ENCODE data around the gene SNCG.
"Not testable (repeated sequence)": the region's sequence is repeated elsewhere in the genome, so short reads cannot be mapped to it uniquely, and the experiment has no call there.

The SNCG gene

GRCh38 chr10:86974484-86974883 lies 16.1 kb downstream of the SNCG start:
- no peak for DNase-seq (ENCODE audit: low read depth in 1 of 2, low spot score in 1 of 2)

- no peak for DNase-seq (ENCODE audit: low read depth in 1 of 2, low spot score in 1 of 2)
Measured at GRCh38 chr10:86976362-86977056, 18.1 kb downstream of the SNCG start.

GRCh38 chr10:86978457-86978856 lies 20.1 kb downstream of the SNCG start:
- not testable (repeated sequence) for DNase-seq (ENCODE audit: low read depth in 1 of 2, low spot score in 1 of 2)

GRCh38 chr10:86979296-86979818 lies 21.0 kb downstream of the SNCG start:
- no peak for DNase-seq (ENCODE audit: low read depth in 1 of 2, low spot score in 1 of 2)

- no peak for DNase-seq (ENCODE audit: low read depth in 1 of 2, low spot score in 1 of 2)
Measured at GRCh38 chr10:86979977-86980448, 21.6 kb downstream of the SNCG start.

DNA sequence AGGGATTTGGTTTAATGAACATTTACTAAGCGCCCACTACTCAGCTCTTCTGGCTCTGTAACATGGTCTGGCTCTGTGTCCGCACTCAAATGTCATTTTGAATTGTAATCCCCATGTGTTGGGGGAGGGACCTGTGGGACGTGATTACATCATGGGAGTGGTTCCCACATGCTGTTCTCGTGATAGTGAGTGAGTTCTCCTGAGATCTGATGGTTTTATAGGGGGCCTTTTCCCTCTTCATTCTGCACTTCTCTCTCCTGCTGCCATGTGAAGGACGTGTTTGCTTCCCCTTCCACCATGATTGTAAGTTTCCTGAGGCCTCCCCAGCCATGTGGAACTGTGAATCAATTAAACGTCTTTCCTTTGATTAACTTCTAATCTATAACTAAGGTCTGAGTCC lies 22.6 kb downstream of the SNCG start:
- not testable (repeated sequence) for DNase-seq (ENCODE audit: low read depth in 1 of 2, low spot score in 1 of 2)

GRCh38 chr10:86981716-86982115 lies 23.3 kb downstream of the SNCG start:
- no peak for DNase-seq (ENCODE audit: low read depth in 1 of 2, low spot score in 1 of 2)

DNA sequence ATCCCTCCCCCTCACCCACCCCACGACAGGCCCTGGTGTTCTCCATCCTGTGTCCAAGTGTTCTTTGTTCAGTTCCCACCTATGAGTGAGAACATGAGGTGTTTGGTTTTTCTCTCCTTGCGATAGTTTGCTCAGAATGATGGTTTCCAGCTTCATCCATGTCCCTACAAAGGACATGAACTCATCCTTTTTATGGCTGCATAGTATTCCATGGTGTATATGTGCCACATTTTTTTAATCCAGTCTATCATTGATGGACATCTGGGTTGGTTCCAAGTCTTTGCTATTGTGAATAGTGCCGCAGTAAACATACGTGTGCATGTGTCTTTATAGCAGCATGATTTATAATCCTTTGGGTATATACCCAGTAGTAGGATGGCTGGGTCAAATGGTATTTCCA lies 26.1 kb downstream of the SNCG start:
- DNase-seq (ENCODE audit: low read depth in 1 of 2, low spot score in 1 of 2), result not testable (repeated sequence)

DNA sequence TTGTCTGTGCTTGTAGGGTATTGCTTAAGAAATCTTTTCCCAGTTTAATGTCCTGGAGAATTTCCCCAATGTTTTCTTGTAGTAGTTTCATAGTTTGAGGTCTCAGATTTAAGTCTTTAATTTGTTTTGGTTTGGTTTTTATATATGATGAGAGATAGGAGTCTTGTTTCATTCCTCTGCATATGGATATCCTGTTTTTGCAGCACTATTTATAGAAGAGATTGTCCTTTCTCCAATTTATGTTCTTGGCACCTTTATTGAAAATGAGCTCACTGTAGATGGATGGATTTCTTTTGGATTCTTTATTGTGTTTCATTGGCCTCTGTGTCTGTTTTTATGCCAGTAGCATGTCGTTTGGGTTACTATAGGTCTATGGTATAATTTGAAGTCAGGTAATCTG lies 30.1 kb downstream of the SNCG start:
- DNase-seq (ENCODE audit: low read depth in 1 of 2, low spot score in 1 of 2), result no peak

DNA sequence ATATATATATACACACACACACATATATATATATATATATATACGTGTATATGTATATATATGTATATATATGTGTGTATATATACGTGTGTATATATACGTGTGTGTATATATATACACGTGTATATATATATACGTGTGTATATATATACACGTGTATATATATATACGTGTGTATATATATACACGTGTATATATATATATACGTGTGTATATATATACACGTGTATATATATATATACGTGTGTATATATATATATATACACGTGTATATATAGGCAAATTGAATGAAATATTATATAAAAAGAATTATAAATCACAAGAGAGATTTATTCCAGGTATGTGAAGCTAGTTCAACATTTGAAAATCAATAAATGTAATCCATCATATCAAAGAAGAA lies 33.0 kb downstream of the SNCG start:
- DNase-seq (ENCODE audit: low read depth in 1 of 2, low spot score in 1 of 2), result not testable (repeated sequence)

- no peak for DNase-seq (ENCODE audit: low read depth in 1 of 2, low spot score in 1 of 2)
Measured at GRCh38 chr10:86992456-86992855, 34.1 kb downstream of the SNCG start.

DNA sequence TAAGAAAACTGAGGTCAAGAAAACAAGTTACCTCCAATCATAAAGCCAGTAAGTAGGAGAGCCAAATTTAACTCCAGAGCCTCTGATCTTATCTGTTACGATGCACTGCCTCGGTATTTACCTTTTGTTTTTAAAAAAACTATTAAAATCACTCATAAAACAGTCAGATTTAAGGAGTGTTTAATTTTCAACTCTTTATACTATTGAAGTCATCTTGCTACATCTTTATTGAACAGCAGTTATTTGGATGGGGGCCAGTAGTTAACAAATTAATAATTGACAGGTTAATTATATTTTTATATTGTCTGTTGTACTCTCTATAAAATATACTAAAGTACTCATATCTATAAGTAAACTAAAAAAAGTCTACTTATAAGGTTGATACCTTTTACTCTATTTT lies 34.5 kb downstream of the SNCG start:
- DNase-seq (ENCODE audit: low read depth in 1 of 2, low spot score in 1 of 2), result no peak

DNA sequence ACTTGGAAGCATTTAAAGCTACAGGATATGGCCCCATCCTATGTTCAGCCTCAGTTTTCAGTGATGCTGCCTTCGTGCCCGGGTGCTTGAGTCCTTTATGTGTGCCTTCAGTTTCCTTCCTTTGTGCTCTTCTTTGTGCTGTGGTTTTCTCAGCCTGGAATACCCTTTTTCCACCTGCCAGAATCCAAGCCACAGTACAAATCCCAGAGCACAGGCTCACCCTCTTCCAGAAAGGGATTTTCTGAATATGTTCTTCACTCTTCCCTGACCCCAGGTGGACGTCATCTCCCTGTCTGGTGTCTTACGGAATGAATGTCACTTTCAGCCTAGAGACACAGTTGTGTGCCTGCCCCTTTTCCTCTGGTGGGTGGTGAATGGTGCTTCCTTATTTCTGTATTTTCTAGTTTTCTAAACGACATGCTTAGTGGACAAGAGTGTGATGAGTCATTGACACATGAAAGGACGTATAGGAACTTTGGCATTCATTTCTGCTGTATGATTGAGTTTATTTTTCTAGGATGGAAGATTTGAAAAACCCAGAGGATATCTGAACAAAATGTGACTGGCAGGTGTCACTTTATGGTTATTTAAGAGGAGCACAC lies 41.5 kb downstream of the SNCG start:
- not testable (repeated sequence) for DNase-seq (ENCODE audit: low read depth in 1 of 2, low spot score in 1 of 2)

- no peak for DNase-seq (ENCODE audit: low read depth in 1 of 2, low spot score in 1 of 2)
Measured at GRCh38 chr10:87000491-87000890, 42.1 kb downstream of the SNCG start.

GRCh38 chr10:87007124-87007523 lies 48.7 kb downstream of the SNCG start:
- not testable (repeated sequence) for DNase-seq (ENCODE audit: low read depth in 1 of 2, low spot score in 1 of 2)

DNA sequence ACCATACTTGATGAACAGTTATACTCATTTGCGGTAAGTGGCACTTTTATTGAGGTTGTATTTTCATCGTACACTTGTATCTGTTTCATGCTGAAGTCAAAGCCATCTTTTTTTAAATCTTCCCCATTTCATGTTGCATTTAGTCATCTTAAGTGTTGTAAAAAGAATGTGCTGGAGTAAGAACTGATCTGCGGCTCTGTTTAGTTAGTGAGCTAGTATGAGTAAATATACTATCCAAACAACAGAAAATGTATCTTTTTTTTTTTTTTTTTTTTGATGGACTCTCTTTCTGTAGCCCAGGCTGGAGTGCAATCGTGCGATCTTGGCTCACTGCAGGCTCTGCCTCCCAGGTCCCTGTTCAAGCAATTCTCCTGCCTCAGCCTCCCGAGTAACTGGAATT lies 49.3 kb downstream of the SNCG start:
- DNase-seq (ENCODE audit: low read depth in 1 of 2, low spot score in 1 of 2), result not testable (repeated sequence)

GRCh38 chr10:87008303-87008702 lies 49.9 kb downstream of the SNCG start:
- DNase-seq (ENCODE audit: low read depth in 1 of 2, low spot score in 1 of 2), result not testable (repeated sequence)

- not testable (repeated sequence) for DNase-seq (ENCODE audit: low read depth in 1 of 2, low spot score in 1 of 2)
Measured at GRCh38 chr10:87009134-87009696, 50.8 kb downstream of the SNCG start.

All from stimulated activated CD4-positive, alpha-beta T cell treated with anti-CD3 and anti-CD28 coated beads, Interleukin-15, amount 100 ng/mL, for 1 hour (primary cell).